ENCODE results near the gene IAH1. TPM values are rescaled to one million over a fixed set of nuclear protein-coding genes. Genes with fewer than 3 reads are reported as not detected.

IAH1 gene
- total and polyA plus RNA-seq, 4 donors: 45.6 to 72.9 (median 58.5) TPM

- intact Hi-C loops (cut with DNase I): no loop called here
- Histone ChIP-seq H3K4me3 (ENCODE audit: low read length in 2 of 2) (no peak overlapping the region), H3K27ac (ENCODE audit: low read depth in 1 of 2, low read length in 2 of 2) (no peak overlapping the region), H3K27me3 (ENCODE audit: control insufficient read depth in 1 of 2, insufficient read depth in 2 of 2, low read length in 1 of 2) (no peaks in the 10 kb centered on the region), H3K9me3 (ENCODE audit: control insufficient read depth, low read length) (no peaks in the 10 kb centered on the region), H3K4me1 (ENCODE audit: control insufficient read depth in 1 of 2, insufficient read depth in 2 of 2, low read length in 2 of 2) (no peaks in the 10 kb centered on the region), H3K36me3 (ENCODE audit: control insufficient read depth in 1 of 2, insufficient read depth in 2 of 2, low read length in 1 of 2) (peaks cover 0 to 20% of the 10 kb centered on the region in 2 donors)
- no peak for ATAC-seq (ENCODE audit: low FRiP score)
- DNase-seq: no peak
These were observed 8.8 kb downstream of the IAH1 start for GRCh38 chr2:9483107-9483506.

GRCh38 chr2:9484533-9484932 is 10.2 kb downstream of the IAH1 start:
- no peaks in the 10 kb centered on the region for H3K4me1 ChIP-seq (ENCODE audit: control insufficient read depth in 1 of 2, insufficient read depth in 2 of 2, low read length in 2 of 2)
- H3K27me3 ChIP-seq (ENCODE audit: control insufficient read depth in 1 of 2, insufficient read depth in 2 of 2, low read length in 1 of 2): no peaks in the 10 kb centered on the region
- no peak overlapping the region for H3K27ac ChIP-seq (ENCODE audit: low read depth in 1 of 2, low read length in 2 of 2)
- intact Hi-C loops (cut with DNase I): no loop called here
- 73 to 74% methylated on average over 5 of the region's 5 CpGs for WGBS, 2 donors
- no peak for ATAC-seq (ENCODE audit: low FRiP score)
- peaks cover 0 to 20% of the 10 kb centered on the region in 2 donors for H3K36me3 ChIP-seq (ENCODE audit: control insufficient read depth in 1 of 2, insufficient read depth in 2 of 2, low read length in 1 of 2)
- no peak overlapping the region for H3K4me3 ChIP-seq (ENCODE audit: low read length in 2 of 2)
- no peaks in the 10 kb centered on the region for H3K9me3 ChIP-seq (ENCODE audit: control insufficient read depth, low read length)
- DNase-seq: no peak

- Histone ChIP-seq H3K27ac (ENCODE audit: low read depth in 1 of 2, low read length in 2 of 2) (no peak overlapping the region), H3K4me1 (ENCODE audit: control insufficient read depth in 1 of 2, insufficient read depth in 2 of 2, low read length in 2 of 2) (no peaks in the 10 kb centered on the region), H3K27me3 (ENCODE audit: control insufficient read depth in 1 of 2, insufficient read depth in 2 of 2, low read length in 1 of 2) (no peaks in the 10 kb centered on the region), H3K9me3 (ENCODE audit: control insufficient read depth, low read length) (no peaks in the 10 kb centered on the region), H3K36me3 (ENCODE audit: control insufficient read depth in 1 of 2, insufficient read depth in 2 of 2, low read length in 1 of 2) (peaks cover 8 to 17% of the 10 kb centered on the region in 2 donors), H3K4me3 (ENCODE audit: low read length in 2 of 2) (no peak overlapping the region)
- intact Hi-C loops (cut with DNase I): no loop called here
- ATAC-seq (ENCODE audit: low FRiP score) (no peak), DNase-seq (no peak)
- WGBS, 2 donors: 92 to 98% methylated on average over 1 of the region's 1 CpG
These were observed 14.5 kb downstream of the IAH1 start for GRCh38 chr2:9488583-9489547.

GRCh38 chr2:9490789-9491188 is 16.4 kb downstream of the IAH1 start:
- WGBS, 2 donors: 73 to 81% methylated on average over 2 of the region's 2 CpGs
- no peak overlapping the region for H3K27ac ChIP-seq (ENCODE audit: low read depth in 1 of 2, low read length in 2 of 2)
- no peaks in the 10 kb centered on the region for H3K9me3 ChIP-seq (ENCODE audit: control insufficient read depth, low read length)
- intact Hi-C loops (cut with DNase I): loop anchor here in 1 of 2 donors (10.0 kb wide), 1 partner anchor 64 kb away; the partner anchor contains the start of gene ADAM17
- DNase-seq: no peak
- peaks cover 8 to 11% of the 10 kb centered on the region in 2 donors for H3K36me3 ChIP-seq (ENCODE audit: control insufficient read depth in 1 of 2, insufficient read depth in 2 of 2, low read length in 1 of 2)
- H3K27me3 ChIP-seq (ENCODE audit: control insufficient read depth in 1 of 2, insufficient read depth in 2 of 2, low read length in 1 of 2): no peaks in the 10 kb centered on the region
- no peaks in the 10 kb centered on the region for H3K4me1 ChIP-seq (ENCODE audit: control insufficient read depth in 1 of 2, insufficient read depth in 2 of 2, low read length in 2 of 2)
- no peak overlapping the region for H3K4me3 ChIP-seq (ENCODE audit: low read length in 2 of 2)
- no peak for ATAC-seq (ENCODE audit: low FRiP score)

- Histone ChIP-seq H3K27ac (ENCODE audit: low read depth in 1 of 2, low read length in 2 of 2) (no peak overlapping the region), H3K36me3 (ENCODE audit: control insufficient read depth in 1 of 2, insufficient read depth in 2 of 2, low read length in 1 of 2) (peaks cover 8 to 10% of the 10 kb centered on the region in 2 donors), H3K4me3 (ENCODE audit: low read length in 2 of 2) (no peak overlapping the region), H3K9me3 (ENCODE audit: control insufficient read depth, low read length) (no peaks in the 10 kb centered on the region), H3K4me1 (ENCODE audit: control insufficient read depth in 1 of 2, insufficient read depth in 2 of 2, low read length in 2 of 2) (peaks cover 0 to under 1% of the 10 kb centered on the region in 2 donors), H3K27me3 (ENCODE audit: control insufficient read depth in 1 of 2, insufficient read depth in 2 of 2, low read length in 1 of 2) (no peaks in the 10 kb centered on the region)
- ATAC-seq (ENCODE audit: low FRiP score) (no peak), DNase-seq (no peak)
- intact Hi-C loops (cut with DNase I): loop anchor here in 1 of 2 donors (10.0 kb wide), 1 partner anchor 62 kb away; the partner anchor contains the start of gene ADAM17
- WGBS, 2 donors: 34 to 42% methylated on average over 2 of the region's 2 CpGs
These were observed 18.6 kb downstream of the IAH1 start for GRCh38 chr2:9492927-9493326.

GRCh38 chr2:9493478-9493877 is 19.1 kb downstream of the IAH1 start:
- Histone ChIP-seq H3K9me3 (ENCODE audit: control insufficient read depth, low read length) (no peaks in the 10 kb centered on the region), H3K27me3 (ENCODE audit: control insufficient read depth in 1 of 2, insufficient read depth in 2 of 2, low read length in 1 of 2) (no peaks in the 10 kb centered on the region), H3K4me3 (ENCODE audit: low read length in 2 of 2) (no peak overlapping the region), H3K27ac (ENCODE audit: low read depth in 1 of 2, low read length in 2 of 2) (no peak overlapping the region), H3K36me3 (ENCODE audit: control insufficient read depth in 1 of 2, insufficient read depth in 2 of 2, low read length in 1 of 2) (peaks cover 8 to 9% of the 10 kb centered on the region in 2 donors), H3K4me1 (ENCODE audit: control insufficient read depth in 1 of 2, insufficient read depth in 2 of 2, low read length in 2 of 2) (peaks cover 0 to 1% of the 10 kb centered on the region in 2 donors)
- intact Hi-C loops (cut with DNase I): loop anchor here in 1 of 2 donors (10.0 kb wide), 1 partner anchor 61 kb away; the partner anchor contains the start of gene ADAM17
- no peak for DNase-seq
- WGBS, 2 donors: 73 to 75% methylated on average over 3 of the region's 3 CpGs
- no peak for ATAC-seq (ENCODE audit: low FRiP score)

GRCh38 chr2:9494081-9494480 is 19.7 kb downstream of the IAH1 start:
- peak overlapping the region in 1 of 2 donors; percentile 35 for H3K27ac ChIP-seq (ENCODE audit: low read depth in 1 of 2, low read length in 2 of 2)
- no peaks in the 10 kb centered on the region for H3K9me3 ChIP-seq (ENCODE audit: control insufficient read depth, low read length)
- intact Hi-C loops (cut with DNase I): loop anchor here in 1 of 2 donors (10.0 kb wide), 1 partner anchor 61 kb away; the partner anchor contains the start of gene ADAM17
- 78 to 88% methylated on average over 1 of the region's 1 CpG for WGBS, 2 donors
- DNase-seq: no peak
- H3K36me3 ChIP-seq (ENCODE audit: control insufficient read depth in 1 of 2, insufficient read depth in 2 of 2, low read length in 1 of 2): peaks cover 8 to 9% of the 10 kb centered on the region in 2 donors
- H3K4me1 ChIP-seq (ENCODE audit: control insufficient read depth in 1 of 2, insufficient read depth in 2 of 2, low read length in 2 of 2): peaks cover 0 to 1% of the 10 kb centered on the region in 2 donors
- H3K27me3 ChIP-seq (ENCODE audit: control insufficient read depth in 1 of 2, insufficient read depth in 2 of 2, low read length in 1 of 2): no peaks in the 10 kb centered on the region
- no peak for ATAC-seq (ENCODE audit: low FRiP score)
- H3K4me3 ChIP-seq (ENCODE audit: low read length in 2 of 2): no peak overlapping the region

- no peak overlapping the region for H3K4me3 ChIP-seq (ENCODE audit: low read length in 2 of 2)
- WGBS, 2 donors: 93 to 95% methylated on average over 4 of the region's 4 CpGs
- H3K27ac ChIP-seq (ENCODE audit: low read depth in 1 of 2, low read length in 2 of 2): peak overlapping the region in 1 of 2 donors; percentile 26
- peaks cover 4 to 7% of the 10 kb centered on the region in 2 donors for H3K36me3 ChIP-seq (ENCODE audit: control insufficient read depth in 1 of 2, insufficient read depth in 2 of 2, low read length in 1 of 2)
- ATAC-seq (ENCODE audit: low FRiP score): no peak
- intact Hi-C loops (cut with DNase I): loop anchor here in 1 of 2 donors (10.0 kb wide), 1 partner anchor 58 kb away; the partner anchor contains the start of gene ADAM17
- DNase-seq: no peak
- peaks cover 0 to 1% of the 10 kb centered on the region in 2 donors for H3K4me1 ChIP-seq (ENCODE audit: control insufficient read depth in 1 of 2, insufficient read depth in 2 of 2, low read length in 2 of 2)
- no peaks in the 10 kb centered on the region for H3K27me3 ChIP-seq (ENCODE audit: control insufficient read depth in 1 of 2, insufficient read depth in 2 of 2, low read length in 1 of 2)
- H3K9me3 ChIP-seq (ENCODE audit: control insufficient read depth, low read length): no peaks in the 10 kb centered on the region
These were observed 22.7 kb downstream of the IAH1 start for GRCh38 chr2:9497017-9497416.
